Measurements from ENCODE around the gene SLC6A2.

The SLC6A2 gene

GRCh38 chr16:55671206-55671973, 15.6 kb downstream of the SLC6A2 start:
- DNase-seq (ENCODE audit: low read depth in 2 of 3, low spot score in 2 of 3) = no peak

GRCh38 chr16:55671974-55672280, 16.1 kb downstream of the SLC6A2 start:
- no peak for DNase-seq (ENCODE audit: low read depth in 2 of 3, low spot score in 2 of 3)

GRCh38 chr16:55672471-55672870, 16.7 kb downstream of the SLC6A2 start:
- no peak for DNase-seq (ENCODE audit: low read depth in 2 of 3, low spot score in 2 of 3)

GRCh38 chr16:55678161-55678821, 22.5 kb downstream of the SLC6A2 start:
- DNase-seq (ENCODE audit: low read depth in 2 of 3, low spot score in 2 of 3) = no peak

GRCh38 chr16:55682086-55682485, 26.3 kb downstream of the SLC6A2 start:
- DNase-seq (ENCODE audit: low read depth in 2 of 3, low spot score in 2 of 3) = no peak

GRCh38 chr16:55685973-55686372, 30.2 kb downstream of the SLC6A2 start:
- DNase-seq (ENCODE audit: low read depth in 2 of 3, low spot score in 2 of 3) = no peak

- no peak for DNase-seq (ENCODE audit: low read depth in 2 of 3, low spot score in 2 of 3)
Measured at GRCh38 chr16:55686671-55687070, 30.9 kb downstream of the SLC6A2 start.

GRCh38 chr16:55687802-55688201, 32.0 kb downstream of the SLC6A2 start:
- no peak for DNase-seq (ENCODE audit: low read depth in 2 of 3, low spot score in 2 of 3)

- no peak for DNase-seq (ENCODE audit: low read depth in 2 of 3, low spot score in 2 of 3)
Measured at GRCh38 chr16:55690841-55691240, 35.1 kb downstream of the SLC6A2 start.

GRCh38 chr16:55691771-55692170, 36.0 kb downstream of the SLC6A2 start:
- DNase-seq (ENCODE audit: low read depth in 2 of 3, low spot score in 2 of 3) = no peak

- DNase-seq (ENCODE audit: low read depth in 2 of 3, low spot score in 2 of 3) = no peak
Measured at GRCh38 chr16:55695595-55695994, 39.8 kb downstream of the SLC6A2 start.

GRCh38 chr16:55697867-55698266, 42.1 kb downstream of the SLC6A2 start:
- no peak for DNase-seq (ENCODE audit: low read depth in 2 of 3, low spot score in 2 of 3)

GRCh38 chr16:55698331-55698730, 42.5 kb downstream of the SLC6A2 start:
- DNase-seq (ENCODE audit: low read depth in 2 of 3, low spot score in 2 of 3) = no peak

GRCh38 chr16:55698946-55699345, 43.2 kb downstream of the SLC6A2 start:
- DNase-seq (ENCODE audit: low read depth in 2 of 3, low spot score in 2 of 3) = no peak

GRCh38 chr16:55699616-55700015, 43.8 kb downstream of the SLC6A2 start:
- no peak for DNase-seq (ENCODE audit: low read depth in 2 of 3, low spot score in 2 of 3)

GRCh38 chr16:55700067-55700466, 44.3 kb downstream of the SLC6A2 start:
- no peak for DNase-seq (ENCODE audit: low read depth in 2 of 3, low spot score in 2 of 3)

- no peak for DNase-seq (ENCODE audit: low read depth in 2 of 3, low spot score in 2 of 3)
Measured at GRCh38 chr16:55700961-55701360, 45.2 kb downstream of the SLC6A2 start.

GRCh38 chr16:55701442-55702319, 45.9 kb downstream of the SLC6A2 start:
- peak in 1 of 3 experiments; percentile 6 for DNase-seq (ENCODE audit: low read depth in 2 of 3, low spot score in 2 of 3)

- no peak for DNase-seq (ENCODE audit: low read depth in 2 of 3, low spot score in 2 of 3)
Measured at GRCh38 chr16:55703003-55704001, 47.5 kb downstream of the SLC6A2 start.

- DNase-seq (ENCODE audit: low read depth in 2 of 3, low spot score in 2 of 3) = no peak
Measured at GRCh38 chr16:55706739-55707384, 51.1 kb downstream of the SLC6A2 start.

All from activated CD8-positive, alpha-beta memory T cell treated with anti-CD3 and anti-CD28 coated beads for 48 hours (primary cell).